ENCODE data around the gene TMBIM6. TPM values are rescaled to one million over a fixed set of nuclear protein-coding genes. Genes with fewer than 3 reads are reported as not detected.

The TMBIM6 gene
- total and polyA plus RNA-seq, 9 of the 15 experiments (the other 6 are each of a cell fraction or from before 2014, with no cell fraction given): 147 to 1,288 (median 352) TPM

GRCh38 chr12:49730568-49731101 lies 10.7 kb upstream of the TMBIM6 start:
- Histone ChIP-seq H3K36me3 (ENCODE audit: control insufficient read depth, insufficient read depth, low read length) (no peaks in the 10 kb centered on the region), H3K4me3 (no peak overlapping the region), H3K9me3 (replicated peaks; ENCODE audit: control insufficient read depth, insufficient read depth, low read depth, low read length) (no peaks in the 10 kb centered on the region), H3K79me2 (ENCODE audit: control insufficient read depth, insufficient read depth, low read length) (no peaks in the 10 kb centered on the region), H4K20me1 (replicated peaks; ENCODE audit: control insufficient read depth, insufficient read depth, low read length) (no peaks in the 10 kb centered on the region), H3K4me2 (ENCODE audit: insufficient read depth, low read length) (peak overlapping the region; percentile 43), H3K27ac (ENCODE audit: extremely low read depth, low read depth, low read length) (no peak overlapping the region; the same call in 2 of the 3 replicates), H3K9me1 (ENCODE audit: control insufficient read depth, insufficient read depth, low read length) (no peaks in the 10 kb centered on the region), H3K27me3 (ENCODE audit: control insufficient read depth in 2 of 2, insufficient read depth in 2 of 2, low read length in 2 of 2) (no peaks in the 10 kb centered on the region), H3K9ac (ENCODE audit: insufficient read depth in 1 of 2, low read depth in 2 of 2, low read length in 2 of 2) (0 out of 4 replicates have a peak overlapping the region, but pooled peaks of 1 of the 2 experiments have one; percentile 5), H3K4me1 (replicated peaks in 1 of 2; ENCODE audit: control insufficient read depth in 2 of 2, insufficient read depth in 2 of 2, low read length in 2 of 2) (peaks cover 0 to 20% of the 10 kb centered on the region in 2 experiments; a peak in 3 of 5 replicates), H2AFZ (ENCODE audit: low read depth, low read length) (0 out of 2 replicates have a peak overlapping the region, but pooled peaks have one; percentile 9)
- ChIA-PET POLR2A (no interaction called here), CTCF (ENCODE audit: low intra/inter-chr PET ratio) (no interaction called here)
- peak; percentile 22 to 40 (median 36) for DNase-seq (ENCODE audit: extremely low read depth in 1 of 4, low spot score in 3 of 4)
- BruUV-seq (replicated peaks): no TSS peak
- in situ Hi-C loops (cut with MboI) (no loop called here), intact Hi-C loops (cut with micrococcal nuclease) (no loop called here)
- ATAC-seq: peak; percentile 88
- 25% methylated on average over 3 of the region's 3 CpGs for WGBS (ENCODE audit: insufficient coverage, low coverage, missing lambda C conversion rate)
- FAIRE-seq: peak; percentile 49
- no peak for TF ChIP-seq PKNOX1 (IDR thresholded peaks at IDR 0.05)
- no peak for TF ChIP-seq C11orf30 (IDR thresholded peaks at IDR 0.05; ENCODE audit: low read depth)
- no peak for TF ChIP-seq ZNF263 (CRISPR knock-in tag; IDR thresholded peaks at IDR 0.05; ENCODE audit: borderline replicate concordance)
- no peak for TF ChIP-seq POLR2B (IDR thresholded peaks at IDR 0.05; ENCODE audit: low read depth, partially characterized antibody)
- TF ChIP-seq ZFP91 (CRISPR knock-in tag; IDR thresholded peaks at IDR 0.05): no peak
- no peak for TF ChIP-seq EGR1 (conservative IDR thresholded peaks at IDR 0.05)
- no peak for TF ChIP-seq PCBP1 (IDR thresholded peaks at IDR 0.05; ENCODE audit: low read depth, low read length, poor library complexity, severe bottlenecking)
- peak; percentile 60; the same call in 1 of the 2 replicates for TF ChIP-seq KLF16 (IDR thresholded peaks at IDR 0.05)
- TF ChIP-seq PTBP1 (IDR thresholded peaks at IDR 0.05; ENCODE audit: low read depth, low read length): no peak
- no peak for TF ChIP-seq DLX4 (CRISPR knock-in tag; IDR thresholded peaks at IDR 0.05)
- TF ChIP-seq THRAP3 (IDR thresholded peaks at IDR 0.05; ENCODE audit: borderline replicate concordance): no peak
- TF ChIP-seq FOXA1 (IDR thresholded peaks at IDR 0.05; ENCODE audit: borderline replicate concordance): no peak
- TF ChIP-seq FOXJ2 (tag; IDR thresholded peaks at IDR 0.05): no peak
- no peak for TF ChIP-seq MCM3 (IDR thresholded peaks at IDR 0.05)
- peak; percentile 81 to 94 for TF ChIP-seq TEAD1 (CRISPR knock-in tag; IDR thresholded peaks at IDR 0.05)
- TF ChIP-seq PREB (CRISPR knock-in tag; IDR thresholded peaks at IDR 0.05): no peak

Data from K562 (cell line).